Neural progenitor cell (in vitro differentiated cells): ENCODE results near the gene TNNI3K. TPM values are rescaled to one million over a fixed set of nuclear protein-coding genes. Genes with fewer than 3 reads are reported as not detected.

Source experiments
- DNase-seq: peaks from one replicate; pipeline ENCODE4 v3.0.0-alpha.2; 2016; ENCODE audit warnings: low spot score
- H2AFZ ChIP-seq: fragments of 200-600 bp; sonication (generic); replicated peaks from 2 replicates; pipeline ENCODE4 v1.6.1; 2016; ENCODE audit warnings: antibody characterized with exemption
- H3F3A ChIP-seq: fragments of 200-600 bp; sonication (generic); 2 replicates; pipeline ENCODE4 v1.6.1; 2016; ENCODE audit warnings: antibody characterized with exemption, low read depth
- H3K27ac ChIP-seq: fragments of 200-600 bp; sonication (generic); 2 replicates; pipeline ENCODE4 v1.5.1; 2016; ENCODE audit warnings: mild to moderate bottlenecking
- H3K27me3 ChIP-seq: fragments of 200-600 bp; sonication (generic); 2 replicates; pipeline ENCODE4 v1.6.1; 2016; ENCODE audit warnings: mild to moderate bottlenecking, moderate library complexity
- H3K36me3 ChIP-seq: fragments of 200-600 bp; sonication (generic); 2 replicates; pipeline ENCODE4 v1.5.1; 2016
- H3K4me1 ChIP-seq: fragments of 200-600 bp; sonication (generic); 2 replicates; pipeline ENCODE4 v1.6.1; 2016; ENCODE audit warnings: mixed run types
- H3K4me2 ChIP-seq: fragments of 200-600 bp; sonication (generic); 2 replicates; pipeline ENCODE4 v1.6.1; 2016
- H3K4me3 ChIP-seq: fragments of 200-600 bp; sonication (generic); 2 replicates; pipeline ENCODE4 v1.5.1; 2016
- H3K79me2 ChIP-seq: fragments of 200-600 bp; sonication (generic); 2 replicates; pipeline ENCODE4 v1.6.1; 2016; ENCODE audit warnings: low read depth
- H3K9ac ChIP-seq: fragments of 200-600 bp; sonication (generic); 2 replicates; pipeline ENCODE4 v1.6.1; 2016
- H3K9me3 ChIP-seq: fragments of 200-600 bp; sonication (generic); 2 replicates; pipeline ENCODE4 v1.5.1; 2016; ENCODE audit warnings: low read depth
- H4K20me1 ChIP-seq: fragments of 200-600 bp; sonication (generic); 2 replicates; pipeline ENCODE4 v1.6.1; 2016; ENCODE audit warnings: low read depth
- H3K27ac Mint-ChIP-seq: 3 replicates; pipeline ENCODE4 v1.8.0; 2021; ENCODE audit warnings: mixed read lengths
- H3K27me3 Mint-ChIP-seq: 2 replicates; pipeline ENCODE4 v1.8.0; 2022; ENCODE audit warnings: low read depth, mild to moderate bottlenecking, inconsistent platforms, moderate library complexity, mixed read lengths; ENCODE audit not compliant: insufficient read depth
- H3K36me3 Mint-ChIP-seq: 3 replicates; pipeline ENCODE4 v1.8.0; 2021; ENCODE audit warnings: mixed read lengths
- H3K4me1 Mint-ChIP-seq: 3 replicates; pipeline ENCODE4 v1.8.0; 2021; ENCODE audit warnings: mixed read lengths
- H3K4me3 Mint-ChIP-seq: 3 replicates; pipeline ENCODE4 v1.8.0; 2021; ENCODE audit warnings: mild to moderate bottlenecking, moderate library complexity, mixed read lengths
- H3K9me3 Mint-ChIP-seq: 3 replicates; pipeline ENCODE4 v1.8.0; 2020; ENCODE audit warnings: mixed read lengths
- EZH2 ChIP-seq: fragments of 200-600 bp; sonication (generic); IDR thresholded peaks from 2 replicates; pipeline ENCODE4 v1.6.1; 2017; ENCODE audit warnings: antibody characterized with exemption, mild to moderate bottlenecking, moderate library complexity
- EZH2phosphoT487 ChIP-seq: fragments of 200-600 bp; sonication (generic); IDR thresholded peaks from 2 replicates; pipeline ENCODE4 v1.6.1; 2017; ENCODE audit warnings: antibody characterized with exemption
- total RNA-seq: library from RNA; depleted of rRNA; stranded (reverse); fragments of >200 nt; gene quantifications from 2 replicates; pipeline ENCODE4 v1.2.3, GENCODE V29; 2015; ENCODE audit warnings: low replicate concordance
- TF ChIP-seq, protein P1 (sequence below): fragments of 200-600 bp; sonication (generic); IDR thresholded peaks from 2 replicates; pipeline ENCODE4 v1.5.1; 2017; ENCODE audit warnings: antibody characterized with exemption, mild to moderate bottlenecking

The TNNI3K gene
- total RNA-seq, 1 donor from 2014 or later: 1.9 TPM

DNA sequence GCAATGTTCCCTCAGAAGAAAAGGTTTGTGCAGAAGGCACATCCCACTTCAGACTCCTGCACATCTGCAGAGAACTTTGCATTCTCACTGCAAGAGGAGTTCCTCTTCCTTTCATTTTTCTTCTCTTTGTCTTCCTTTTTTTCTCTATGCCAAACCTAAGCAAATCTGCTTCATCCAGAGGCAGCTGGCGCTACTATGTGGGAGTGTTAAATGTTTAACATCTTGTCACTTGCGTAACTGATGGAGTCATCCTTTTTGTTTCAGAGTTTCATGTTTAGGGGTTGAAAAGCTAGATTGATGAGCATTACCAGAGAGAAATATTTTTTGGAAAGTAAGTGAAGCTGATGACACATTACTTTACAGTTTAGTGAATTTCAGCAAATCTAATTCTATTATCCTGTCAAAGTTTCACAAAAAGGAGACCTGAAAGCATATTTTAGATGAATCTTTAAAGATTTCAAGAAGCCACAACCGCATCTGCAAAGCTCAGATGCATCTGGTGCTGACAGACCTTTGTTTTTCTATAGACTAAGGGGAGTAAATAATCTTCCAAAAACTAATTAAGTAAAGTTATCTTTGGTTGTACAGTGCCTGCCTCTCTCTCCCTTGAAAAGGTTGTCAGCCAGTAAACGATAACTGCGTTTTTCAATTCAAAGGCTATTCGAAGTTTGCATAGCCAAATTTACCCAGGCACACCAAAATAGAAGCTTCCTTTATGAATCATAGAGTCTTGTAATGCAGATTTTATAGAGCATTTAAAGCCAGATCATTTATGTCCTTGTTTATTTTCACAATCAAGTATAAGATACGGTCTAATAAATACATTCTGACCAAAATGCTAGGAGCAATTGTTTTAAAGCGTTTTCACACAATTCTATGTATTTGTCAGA is 278.5 kb downstream of the TNNI3K start:
- no peaks in the 10 kb centered on the region for H3K27me3 ChIP-seq
- Mint-ChIP-seq H3K27me3 (no peaks in the 10 kb centered on the region), H3K27ac (peak overlapping the region; percentile 11), H3K9me3 (peaks cover 2% of the 10 kb centered on the region), H3K4me3 (no peak overlapping the region), H3K4me1 (peaks cover 26% of the 10 kb centered on the region), H3K36me3 (no peaks in the 10 kb centered on the region)
- H4K20me1 ChIP-seq: no peaks in the 10 kb centered on the region
- no peak for DNase-seq
- no peak overlapping the region for H3K4me2 ChIP-seq
- H3K9me3 ChIP-seq: no peaks in the 10 kb centered on the region
- H3K79me2 ChIP-seq: no peaks in the 10 kb centered on the region
- H3K4me3 ChIP-seq: no peak overlapping the region
- H3K36me3 ChIP-seq: no peaks in the 10 kb centered on the region
- H3F3A ChIP-seq: no peaks in the 10 kb centered on the region
- peaks cover 16% of the 10 kb centered on the region for H3K4me1 ChIP-seq
- TF ChIP-seq EZH2 (no peak), EZH2phosphoT487 (no peak)
- TF ChIP-seq, protein P1, sequence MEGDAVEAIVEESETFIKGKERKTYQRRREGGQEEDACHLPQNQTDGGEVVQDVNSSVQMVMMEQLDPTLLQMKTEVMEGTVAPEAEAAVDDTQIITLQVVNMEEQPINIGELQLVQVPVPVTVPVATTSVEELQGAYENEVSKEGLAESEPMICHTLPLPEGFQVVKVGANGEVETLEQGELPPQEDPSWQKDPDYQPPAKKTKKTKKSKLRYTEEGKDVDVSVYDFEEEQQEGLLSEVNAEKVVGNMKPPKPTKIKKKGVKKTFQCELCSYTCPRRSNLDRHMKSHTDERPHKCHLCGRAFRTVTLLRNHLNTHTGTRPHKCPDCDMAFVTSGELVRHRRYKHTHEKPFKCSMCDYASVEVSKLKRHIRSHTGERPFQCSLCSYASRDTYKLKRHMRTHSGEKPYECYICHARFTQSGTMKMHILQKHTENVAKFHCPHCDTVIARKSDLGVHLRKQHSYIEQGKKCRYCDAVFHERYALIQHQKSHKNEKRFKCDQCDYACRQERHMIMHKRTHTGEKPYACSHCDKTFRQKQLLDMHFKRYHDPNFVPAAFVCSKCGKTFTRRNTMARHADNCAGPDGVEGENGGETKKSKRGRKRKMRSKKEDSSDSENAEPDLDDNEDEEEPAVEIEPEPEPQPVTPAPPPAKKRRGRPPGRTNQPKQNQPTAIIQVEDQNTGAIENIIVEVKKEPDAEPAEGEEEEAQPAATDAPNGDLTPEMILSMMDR: no peak
- H3K9ac ChIP-seq: no peak overlapping the region
- no peak overlapping the region for H3K27ac ChIP-seq
- peak overlapping the region; percentile 39 for H2AFZ ChIP-seq

DNA sequence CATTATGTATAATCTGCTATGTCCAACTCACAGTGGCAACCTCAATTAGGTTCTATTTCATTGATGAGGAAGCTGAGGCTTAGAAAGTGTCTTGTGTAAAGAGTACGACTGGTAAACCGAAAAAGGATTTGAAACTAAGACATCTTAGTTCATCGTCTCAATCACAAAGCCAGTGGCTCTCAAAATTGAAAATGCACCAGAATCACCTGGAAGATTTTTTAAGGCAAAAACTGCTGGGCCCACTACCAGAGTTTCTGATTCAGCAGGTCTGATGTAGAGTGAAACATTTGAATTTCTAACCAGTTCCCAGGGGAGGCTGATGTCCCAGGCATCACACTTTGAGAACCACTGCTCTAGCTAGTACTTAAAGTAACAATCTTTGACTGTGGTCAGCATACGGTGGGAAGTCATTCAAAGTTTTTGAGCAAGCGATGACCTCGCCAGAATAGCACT is 282.4 kb downstream of the TNNI3K start:
- peaks cover 18% of the 10 kb centered on the region for H3K4me1 ChIP-seq
- Mint-ChIP-seq H3K9me3 (no peaks in the 10 kb centered on the region), H3K36me3 (no peaks in the 10 kb centered on the region), H3K27me3 (no peaks in the 10 kb centered on the region), H3K4me3 (no peak overlapping the region), H3K27ac (no peak overlapping the region), H3K4me1 (peaks cover 21% of the 10 kb centered on the region)
- H3K36me3 ChIP-seq: no peaks in the 10 kb centered on the region
- no peaks in the 10 kb centered on the region for H3F3A ChIP-seq
- no peak overlapping the region for H2AFZ ChIP-seq
- H3K4me2 ChIP-seq: no peak overlapping the region
- H4K20me1 ChIP-seq: no peaks in the 10 kb centered on the region
- no peaks in the 10 kb centered on the region for H3K9me3 ChIP-seq
- H3K9ac ChIP-seq: no peak overlapping the region
- no peak for DNase-seq
- no peaks in the 10 kb centered on the region for H3K79me2 ChIP-seq
- no peak overlapping the region for H3K27ac ChIP-seq
- TF ChIP-seq, protein P1: no peak
- TF ChIP-seq EZH2phosphoT487: no peak
- TF ChIP-seq EZH2: no peak
- H3K4me3 ChIP-seq: no peak overlapping the region
- H3K27me3 ChIP-seq: no peaks in the 10 kb centered on the region

DNA sequence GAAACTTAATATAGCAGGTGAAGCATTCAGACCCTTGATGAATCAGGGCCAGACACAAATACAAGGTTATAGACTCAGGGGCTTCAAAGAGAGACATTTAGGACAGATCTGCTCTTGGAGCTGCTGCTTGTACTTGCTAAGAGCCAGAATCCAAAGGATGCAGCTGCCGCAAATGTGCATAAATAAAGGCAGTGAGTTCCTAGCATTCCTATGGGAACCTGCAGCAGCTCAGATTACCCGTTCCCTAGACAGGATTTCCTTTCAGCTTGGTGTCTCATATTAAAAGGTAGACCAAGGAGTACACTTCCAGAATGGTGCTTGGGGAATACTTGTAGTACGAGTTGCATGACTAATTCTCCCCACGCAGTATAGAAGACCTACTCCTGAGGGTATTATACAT is 287.0 kb downstream of the TNNI3K start:
- no peak overlapping the region for H3K4me3 Mint-ChIP-seq
- H3K36me3 Mint-ChIP-seq: no peaks in the 10 kb centered on the region
- Histone ChIP-seq H2AFZ (peak overlapping the region; percentile 82), H4K20me1 (no peaks in the 10 kb centered on the region), H3K36me3 (no peaks in the 10 kb centered on the region), H3K9me3 (no peaks in the 10 kb centered on the region), H3K79me2 (no peaks in the 10 kb centered on the region), H3K9ac (no peak overlapping the region), H3F3A (no peaks in the 10 kb centered on the region), H3K4me3 (no peak overlapping the region), H3K4me1 (peaks cover 11% of the 10 kb centered on the region), H3K27ac (no peak overlapping the region), H3K27me3 (no peaks in the 10 kb centered on the region), H3K4me2 (peak overlapping the region; percentile 51)
- TF ChIP-seq, protein P1: no peak
- TF ChIP-seq EZH2phosphoT487 (no peak), EZH2 (no peak)
- H3K27me3 Mint-ChIP-seq: no peaks in the 10 kb centered on the region
- peak; percentile 70 for DNase-seq
- peak overlapping the region; percentile 46 for H3K27ac Mint-ChIP-seq
- H3K9me3 Mint-ChIP-seq: no peaks in the 10 kb centered on the region
- H3K4me1 Mint-ChIP-seq: peaks cover 35% of the 10 kb centered on the region
